ENCODE data around the gene FBXW8.

FBXW8 gene

GRCh38 chr12:116910645-116911451 is at the start of gene FBXW8:
TSS of gene FBXW8 (plus strand) at chr12:116910950. CDS start at chr12:116911038, 88 bp downstream.
- peak within 1 kb of the TSS; percentile 90 for H3K27ac ChIP-seq
- TF ChIP-seq ZFX (IDR thresholded peaks at IDR 0.05) (peak; percentile 86), CTCF (conservative IDR thresholded peaks at IDR 0.05) (no peak)

- no peak overlapping the region for H3K27ac ChIP-seq
Observed at GRCh38 chr12:116861320-116861719, 49.4 kb upstream of the FBXW8 start.

GRCh38 chr12:116862167-116862566 is 48.6 kb upstream of the FBXW8 start:
- H3K27ac ChIP-seq = no peak overlapping the region
- TF ChIP-seq CTCF (conservative IDR thresholded peaks at IDR 0.05) = no peak
- no peak for TF ChIP-seq ZFX (IDR thresholded peaks at IDR 0.05)

More at GRCh38 chr12:116861320-116861719, 49.4 kb upstream of the FBXW8 start:
- TF ChIP-seq ZFX (IDR thresholded peaks at IDR 0.05) (no peak), CTCF (conservative IDR thresholded peaks at IDR 0.05) (no peak)

- TF ChIP-seq ZFX (IDR thresholded peaks at IDR 0.05) (no peak), CTCF (conservative IDR thresholded peaks at IDR 0.05) (peak; percentile 55)
- H3K27ac ChIP-seq = no peak overlapping the region
Observed at GRCh38 chr12:116863275-116863767, 47.4 kb upstream of the FBXW8 start.

GRCh38 chr12:116864371-116865160 is 46.2 kb upstream of the FBXW8 start:
- H3K27ac ChIP-seq = no peak overlapping the region
- TF ChIP-seq CTCF (conservative IDR thresholded peaks at IDR 0.05) (no peak), ZFX (IDR thresholded peaks at IDR 0.05) (no peak)

DNA sequence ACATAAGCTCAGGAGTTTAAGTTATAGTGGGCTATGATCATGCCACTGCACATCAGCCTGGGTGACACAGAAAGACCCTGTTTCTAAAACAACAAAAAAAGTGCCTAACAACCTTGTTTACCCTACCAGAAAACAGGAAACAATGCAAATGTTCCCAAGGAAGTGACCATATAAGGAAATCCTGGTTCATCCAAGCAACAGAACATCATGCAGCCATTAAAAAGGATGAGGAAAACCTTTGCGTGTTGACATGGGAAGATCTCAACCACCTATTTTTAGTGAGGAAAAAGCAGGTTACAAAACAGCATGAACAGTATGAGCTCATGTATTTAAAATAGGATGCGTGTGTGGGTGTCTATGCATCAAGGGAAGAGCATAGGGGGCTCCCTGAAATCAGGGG is 43.2 kb upstream of the FBXW8 start:
- H3K27ac ChIP-seq = no peak overlapping the region; the same call in 1 of the 2 replicates
- TF ChIP-seq ZFX (IDR thresholded peaks at IDR 0.05) = no peak
- TF ChIP-seq CTCF (conservative IDR thresholded peaks at IDR 0.05) = no peak

DNA sequence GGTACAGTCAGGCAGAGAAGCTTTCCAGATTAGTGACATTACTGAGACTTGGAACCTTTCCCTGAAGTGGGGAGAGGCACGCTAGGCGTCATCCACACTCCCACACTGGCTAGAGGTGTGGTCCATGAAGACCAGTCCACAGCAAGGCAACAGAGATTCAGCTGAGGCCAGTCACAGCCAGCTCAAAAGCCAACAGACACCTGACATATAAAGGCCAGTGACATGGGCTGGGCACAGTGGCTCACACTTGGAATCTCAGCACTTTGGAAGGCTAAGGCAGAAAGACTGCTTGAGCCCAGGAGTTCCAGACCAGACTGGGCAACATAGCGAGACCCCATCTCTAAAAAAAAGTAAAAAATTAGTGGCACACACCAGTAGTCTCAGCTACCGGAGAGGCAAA is 40.4 kb upstream of the FBXW8 start:
- TF ChIP-seq CTCF (conservative IDR thresholded peaks at IDR 0.05) (no peak), ZFX (IDR thresholded peaks at IDR 0.05) (no peak)
- no peak overlapping the region for H3K27ac ChIP-seq
